GM08714 (cell line): ENCODE measurements around the gene PRR12.
A peak's percentile ranks its signal among the peaks of the same experiment; 100 is the strongest.

Experiments
- H3K4me3 ChIP-seq: fragments of 200-500 bp; sonication (Bioruptor generic); 2 replicates; pipeline ENCODE4 v1.5.1; 2014; ENCODE audit warnings: mild to moderate bottlenecking, low read length, inconsistent platforms
- ZNF274 ChIP-seq: IDR thresholded peaks from 2 replicates; pipeline ENCODE4 v1.6.1; 2012; ENCODE audit warnings: mild to moderate bottlenecking, low read depth, low read length

PRR12 gene

GRCh38 chr19:49574206-49574755 lies 16.7 kb upstream of the PRR12 start:
- no peak overlapping the region for H3K4me3 ChIP-seq
- no peak for TF ChIP-seq ZNF274

GRCh38 chr19:49579193-49579592 lies 11.8 kb upstream of the PRR12 start:
- H3K4me3 ChIP-seq = peak overlapping the region; percentile 94; the same call in 1 of the 2 replicates

DNA sequence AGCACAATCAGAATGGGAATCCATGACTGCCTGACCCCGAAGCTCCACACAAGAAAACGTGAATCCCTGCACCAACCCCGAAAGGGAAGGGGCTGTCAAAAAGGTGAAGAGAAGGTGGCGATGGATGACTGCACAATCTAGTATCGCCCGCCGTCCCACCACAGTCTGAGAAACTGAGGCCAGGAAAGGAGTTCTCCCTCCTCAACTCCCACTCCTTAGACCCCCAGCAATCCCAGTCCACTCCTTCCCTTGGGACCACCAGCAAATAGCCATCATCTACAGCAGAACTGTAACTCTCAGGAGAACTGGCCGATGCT lies 11.1 kb upstream of the PRR12 start:
- H3K4me3 ChIP-seq = peak overlapping the region; percentile 94
- no peak for TF ChIP-seq ZNF274

More at GRCh38 chr19:49579193-49579592, 11.8 kb upstream of the PRR12 start:
- TF ChIP-seq ZNF274 = no peak

- peak within 1 kb of the TSS; percentile 94 for H3K4me3 ChIP-seq
- TF ChIP-seq ZNF274 = no peak
Observed at GRCh38 chr19:49580264-49581006, 10.5 kb upstream of the PRR12 start, which contains the start of gene NOSIP. TSS of gene NOSIP (minus strand) at chr19:49580556. CDS start at chr19:49560691, 19,865 bp downstream.

- peak within 1 kb of the TSS; percentile 94 for H3K4me3 ChIP-seq
- TF ChIP-seq ZNF274 = no peak
Observed at GRCh38 chr19:49581007-49581508, 9.9 kb upstream of the PRR12 start, which contains the start of gene PRRG2. TSS of gene PRRG2 (plus strand) at chr19:49581316. CDS start at chr19:49583220, 1,904 bp downstream.

- H3K4me3 ChIP-seq = no peak overlapping the region
- TF ChIP-seq ZNF274 = no peak
Observed at GRCh38 chr19:49583239-49583638, 7.7 kb upstream of the PRR12 start.

- H3K4me3 ChIP-seq = no peak overlapping the region
- no peak for TF ChIP-seq ZNF274
Observed at GRCh38 chr19:49585023-49585422, 6.0 kb upstream of the PRR12 start.

DNA sequence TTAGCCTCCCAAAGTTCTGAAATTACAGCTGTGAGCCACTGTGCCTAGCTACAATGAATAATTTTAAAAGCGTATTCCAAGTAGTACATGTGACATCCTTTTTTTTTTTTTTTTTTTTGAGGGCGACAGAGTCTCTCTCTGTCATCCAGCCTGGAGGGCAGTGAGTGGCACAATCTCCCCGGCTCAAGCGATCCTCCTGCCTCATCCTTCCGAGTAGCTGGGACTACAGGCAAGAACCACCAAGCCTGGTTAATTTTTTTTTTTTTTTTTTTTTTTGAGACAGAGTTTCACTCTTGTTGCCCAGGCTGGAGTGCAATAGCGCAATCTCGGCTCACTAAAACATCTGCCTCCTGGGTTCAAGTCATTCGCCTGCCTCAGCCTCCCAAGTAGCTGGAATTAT lies 3.8 kb upstream of the PRR12 start:
- TF ChIP-seq ZNF274 = no peak
- no peak overlapping the region for H3K4me3 ChIP-seq

DNA sequence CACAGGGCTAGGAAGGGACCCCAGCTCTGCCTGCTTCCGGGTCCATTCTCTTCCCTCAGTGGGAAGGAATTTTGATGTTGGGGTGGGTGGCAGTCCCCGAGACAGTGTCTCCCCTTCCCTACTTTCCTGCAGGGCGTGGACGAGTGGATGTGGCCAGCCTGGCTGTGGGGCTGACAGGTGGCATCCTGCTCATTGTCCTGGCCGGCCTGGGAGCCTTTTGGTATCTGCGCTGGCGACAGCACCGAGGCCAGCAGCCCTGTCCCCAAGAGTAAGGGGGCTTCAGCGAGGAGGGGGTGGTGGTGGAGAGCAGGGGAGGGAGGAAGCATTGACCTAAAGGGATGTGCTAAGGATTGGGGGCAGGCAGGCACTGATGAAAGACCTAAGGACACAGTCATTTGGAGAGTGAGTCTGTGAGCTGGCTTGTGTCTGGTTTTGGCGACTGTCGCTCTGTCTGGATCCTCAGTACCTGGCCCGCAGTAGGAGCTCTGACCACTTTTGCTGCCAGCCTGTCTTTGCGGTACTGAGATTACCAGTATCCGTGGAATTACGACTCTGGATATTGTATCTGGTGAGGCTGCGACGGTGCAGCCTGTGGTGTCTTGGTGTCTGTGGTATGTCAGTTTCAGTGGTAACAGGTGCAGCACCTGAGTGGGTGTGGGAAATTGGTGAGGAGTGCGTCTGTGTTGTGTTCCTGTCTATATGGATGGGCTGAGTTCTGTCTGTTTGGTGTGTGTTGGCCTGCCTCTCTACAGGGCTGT lies 2.4 kb upstream of the PRR12 start:
- no peak overlapping the region for H3K4me3 ChIP-seq
- no peak for TF ChIP-seq ZNF274

GRCh38 chr19:49589502-49589905 lies 1.5 kb upstream of the PRR12 start:
- H3K4me3 ChIP-seq = no peak overlapping the region
- no peak for TF ChIP-seq ZNF274

GRCh38 chr19:49590071-49590970 lies 661 bp upstream of the PRR12 start:
- TF ChIP-seq ZNF274 = no peak
- H3K4me3 ChIP-seq = peak overlapping the region; percentile 86

DNA sequence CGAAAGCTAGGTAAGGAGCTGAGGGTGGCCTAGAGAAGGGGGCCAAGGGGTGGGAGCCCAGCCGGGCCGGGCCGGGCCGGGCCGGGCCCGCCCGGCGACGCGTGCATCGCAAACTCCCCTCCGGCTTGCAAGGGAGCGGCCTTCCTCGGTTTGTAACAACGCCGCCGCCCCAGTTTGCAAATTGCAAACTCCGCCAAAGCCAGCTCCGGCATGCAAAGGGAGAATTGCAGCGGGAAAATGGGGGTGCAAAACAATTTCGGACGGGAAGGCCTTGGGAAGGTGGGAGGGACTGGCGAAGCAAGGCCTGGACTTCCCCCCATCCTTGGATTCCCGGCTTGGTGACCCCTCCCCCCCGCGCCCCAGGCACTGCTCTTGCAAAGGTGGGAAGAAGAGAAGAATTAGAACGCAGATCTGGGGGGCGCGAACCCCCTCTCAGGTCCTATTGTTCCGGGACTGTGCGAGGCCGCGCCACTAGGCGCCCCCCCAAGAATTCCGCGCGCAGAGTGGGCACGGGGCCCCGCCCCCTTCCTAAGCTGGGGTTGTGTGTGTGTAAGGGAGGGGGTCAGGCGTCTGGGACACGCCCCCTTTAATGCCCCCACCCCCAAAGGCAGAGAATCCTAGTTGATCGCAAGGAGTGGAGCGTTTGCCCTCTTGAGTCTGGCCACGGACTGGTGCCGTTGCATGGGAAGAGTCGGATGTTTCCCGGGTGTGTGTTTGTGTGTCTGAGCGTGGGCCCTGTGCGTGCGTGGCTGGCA lies 926 bp downstream of the PRR12 start:
- no peak for TF ChIP-seq ZNF274
- H3K4me3 ChIP-seq = peak overlapping the region; percentile 86
